Vagina (tissue), 2 donors: ENCODE measurements around the gene PANK3. TPM values are rescaled to one million over a fixed set of nuclear protein-coding genes. Genes with fewer than 3 reads are reported as not detected.

Experiments
- DNase-seq, 2 donors: peaks; one replicate each; pipeline ENCODE4 v3.0.0-alpha.2; 2017; ENCODE audit errors: extremely low spot score in 2 of 2
- H3K27ac ChIP-seq: fragments of 200-600 bp; sonication (generic); one replicate; pipeline ENCODE4 v1.5.1; 2019
- H3K27me3 ChIP-seq: fragments of 200-600 bp; sonication (generic); one replicate; pipeline ENCODE4 v1.5.1; 2019
- H3K36me3 ChIP-seq, 2 donors: fragments of 200-600 bp; sonication (generic); one replicate each; pipeline ENCODE4 v1.5.1; 2017 to 2019
- H3K4me1 ChIP-seq: fragments of 200-600 bp; sonication (generic); one replicate; pipeline ENCODE4 v1.5.1; 2019
- H3K4me3 ChIP-seq, 2 donors: fragments of 200-600 bp; sonication (generic); 1 replicate in 1 of 2; 2 replicates in 1 of 2; pipeline ENCODE4 v1.5.1; 2016 to 2019
- H3K9me3 ChIP-seq: fragments of 200-600 bp; sonication (generic); one replicate; pipeline ENCODE4 v1.5.1; 2019
- POLR2A ChIP-seq, 2 donors: fragments of 450-650 bp; IDR thresholded peaks; one replicate each; pipeline ENCODE4 v1.6.1; 2017; ENCODE audit warnings: antibody characterized with exemption in 2 of 2, mild to moderate bottlenecking in 2 of 2, moderate library complexity in 2 of 2
- POLR2AphosphoS5 ChIP-seq, 2 donors: sonication (generic); formaldehyde crosslinking; IDR thresholded peaks; one replicate each; pipeline ENCODE4 v1.9.0; 2017; ENCODE audit warnings: antibody characterized with exemption in 2 of 2, mild to moderate bottlenecking in 2 of 2, low read depth in 1 of 2; ENCODE audit not compliant: insufficient read depth in 1 of 2
- intact Hi-C: fragments of 100-400 bp; cut with DNase I; formaldehyde crosslinking; loops from one replicate; pipeline ENCODE4 v1.15.1; 2023
- total RNA-seq: library from RNA; depleted of rRNA; stranded (reverse); fragments of >200 nt; gene quantifications from one replicate; pipeline ENCODE4 v1.2.3, GENCODE V29; 2016
- TF ChIP-seq, protein P1 (sequence below), 3 experiments: fragments of 450-650 bp in 2 of 3; fragments of 200-600 bp in 1 of 3; sonication (generic) in 1 of 3; IDR thresholded peaks; one replicate each; pipeline ENCODE4 v1.5.1; 2017 to 2019; ENCODE audit warnings: antibody characterized with exemption in 3 of 3, mild to moderate bottlenecking in 2 of 3, moderate library complexity in 2 of 3

PANK3 gene
- total RNA-seq, 1 donor from 2014 or later, result 29.5 TPM

DNA sequence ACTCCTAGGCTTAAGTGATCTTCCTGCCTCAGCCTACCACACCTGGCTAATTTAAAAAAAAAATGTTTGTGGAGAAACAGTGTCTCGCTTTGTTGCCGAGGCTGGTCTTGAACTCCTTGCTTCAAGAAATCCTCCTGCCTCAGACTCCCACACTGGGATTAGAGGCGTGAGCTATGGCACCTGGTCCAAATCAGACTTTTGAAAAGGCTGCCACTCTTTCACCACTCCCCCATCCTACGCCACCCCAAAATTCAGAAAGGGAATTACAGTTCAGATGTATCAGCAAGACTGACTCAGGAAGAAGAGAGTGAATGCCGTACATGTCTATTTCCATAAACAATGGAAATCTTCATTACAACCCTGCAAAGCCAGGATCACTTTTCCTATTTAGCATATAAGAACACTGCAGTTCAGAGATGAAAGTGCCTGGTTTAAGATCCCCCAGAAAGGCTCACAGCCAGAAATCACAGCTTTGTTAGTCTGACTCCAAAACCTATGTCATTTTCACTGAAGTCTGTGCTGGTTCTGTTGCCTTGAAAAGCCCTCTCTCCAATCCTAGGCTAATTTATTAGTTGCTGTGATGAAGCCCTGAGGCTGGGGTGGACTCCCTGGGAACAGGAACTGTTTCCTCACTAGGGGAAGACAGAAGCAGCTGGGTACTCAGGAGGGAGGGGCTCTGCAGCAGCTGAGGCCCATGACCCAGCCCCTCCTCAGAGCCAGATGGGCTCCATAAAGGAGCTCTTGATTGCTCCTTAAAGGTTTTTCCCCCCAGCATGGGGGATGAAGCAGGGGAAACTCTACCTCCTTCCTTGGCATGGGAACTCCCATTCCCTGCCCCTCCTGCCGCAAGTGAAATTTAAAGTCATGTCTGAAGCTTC is 46.9 kb downstream of the PANK3 start:
- TF ChIP-seq, protein P1, sequence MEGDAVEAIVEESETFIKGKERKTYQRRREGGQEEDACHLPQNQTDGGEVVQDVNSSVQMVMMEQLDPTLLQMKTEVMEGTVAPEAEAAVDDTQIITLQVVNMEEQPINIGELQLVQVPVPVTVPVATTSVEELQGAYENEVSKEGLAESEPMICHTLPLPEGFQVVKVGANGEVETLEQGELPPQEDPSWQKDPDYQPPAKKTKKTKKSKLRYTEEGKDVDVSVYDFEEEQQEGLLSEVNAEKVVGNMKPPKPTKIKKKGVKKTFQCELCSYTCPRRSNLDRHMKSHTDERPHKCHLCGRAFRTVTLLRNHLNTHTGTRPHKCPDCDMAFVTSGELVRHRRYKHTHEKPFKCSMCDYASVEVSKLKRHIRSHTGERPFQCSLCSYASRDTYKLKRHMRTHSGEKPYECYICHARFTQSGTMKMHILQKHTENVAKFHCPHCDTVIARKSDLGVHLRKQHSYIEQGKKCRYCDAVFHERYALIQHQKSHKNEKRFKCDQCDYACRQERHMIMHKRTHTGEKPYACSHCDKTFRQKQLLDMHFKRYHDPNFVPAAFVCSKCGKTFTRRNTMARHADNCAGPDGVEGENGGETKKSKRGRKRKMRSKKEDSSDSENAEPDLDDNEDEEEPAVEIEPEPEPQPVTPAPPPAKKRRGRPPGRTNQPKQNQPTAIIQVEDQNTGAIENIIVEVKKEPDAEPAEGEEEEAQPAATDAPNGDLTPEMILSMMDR (IDR thresholded peaks at IDR 0.05), result no peak
- TF ChIP-seq POLR2A (IDR thresholded peaks at IDR 0.05) (no peak), POLR2AphosphoS5 (IDR thresholded peaks at IDR 0.05; ENCODE audit: insufficient read depth in 1 of 2, low read depth in 1 of 2) (no peak)
- intact Hi-C loops, result no loop called here
- H3K27ac ChIP-seq, result no peak overlapping the region
- no peaks in the 10 kb centered on the region for H3K27me3 ChIP-seq
- H3K36me3 ChIP-seq, result no peaks in the 10 kb centered on the region
- no peak overlapping the region for H3K4me3 ChIP-seq
- DNase-seq, result no peak
- peaks cover 11% of the 10 kb centered on the region for H3K4me1 ChIP-seq
- no peaks in the 10 kb centered on the region for H3K9me3 ChIP-seq

DNA sequence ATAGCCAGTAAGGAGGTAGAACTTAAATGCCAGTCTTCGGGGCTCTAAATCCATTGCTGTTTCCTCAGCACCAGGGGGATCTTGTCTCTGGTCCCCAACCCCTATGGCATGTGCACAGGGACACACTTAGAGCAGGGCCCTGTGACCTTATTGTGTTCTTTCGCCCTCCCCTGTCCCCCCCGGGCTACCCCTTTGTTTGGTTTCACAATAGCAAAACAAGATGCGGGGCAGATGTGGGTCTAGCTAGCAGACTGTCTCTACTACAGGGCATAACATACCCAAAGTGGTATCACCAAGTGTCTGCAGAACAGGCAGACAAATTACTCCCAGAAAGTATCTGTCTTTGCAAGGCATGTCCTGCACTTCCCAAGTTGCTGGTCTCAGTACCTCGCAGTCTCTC is 48.0 kb downstream of the PANK3 start:
- no peak overlapping the region for H3K4me3 ChIP-seq
- no peak for TF ChIP-seq POLR2AphosphoS5 (IDR thresholded peaks at IDR 0.05; ENCODE audit: insufficient read depth in 1 of 2, low read depth in 1 of 2)
- TF ChIP-seq POLR2A (IDR thresholded peaks at IDR 0.05), result no peak
- TF ChIP-seq, protein P1 (IDR thresholded peaks at IDR 0.05), result no peak
- H3K27ac ChIP-seq, result no peak overlapping the region
- DNase-seq, result no peak
- peaks cover 11% of the 10 kb centered on the region for H3K4me1 ChIP-seq
- H3K9me3 ChIP-seq, result no peaks in the 10 kb centered on the region
- intact Hi-C loops, result no loop called here
- H3K27me3 ChIP-seq, result no peaks in the 10 kb centered on the region
- H3K36me3 ChIP-seq, result no peaks in the 10 kb centered on the region

DNA sequence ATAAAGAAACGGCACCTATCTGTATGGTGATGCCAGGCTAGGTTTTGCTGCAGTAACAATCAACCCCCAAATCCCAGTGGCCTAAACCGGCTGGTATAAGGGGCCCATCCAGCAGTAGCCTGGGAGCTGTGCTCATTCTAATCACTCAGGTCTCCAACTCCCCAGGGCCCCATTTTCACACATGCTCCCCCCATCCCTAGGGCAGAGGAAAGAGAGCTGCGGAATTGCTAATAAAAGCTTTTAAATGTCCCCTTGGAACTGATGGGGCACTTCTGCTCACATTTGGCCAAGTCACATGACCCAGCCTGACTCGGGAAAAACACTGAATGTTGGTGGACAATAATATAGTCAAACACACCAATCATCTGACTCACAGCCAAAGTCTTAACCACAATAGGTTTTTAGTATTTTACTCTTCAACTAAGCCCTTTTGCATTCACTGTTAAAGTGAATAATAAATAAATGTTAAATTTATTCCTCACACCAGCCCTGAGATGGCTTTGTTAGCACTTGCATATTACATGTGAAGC is 48.5 kb downstream of the PANK3 start:
- no peak for TF ChIP-seq POLR2A (IDR thresholded peaks at IDR 0.05)
- TF ChIP-seq, protein P1 (IDR thresholded peaks at IDR 0.05), result no peak
- TF ChIP-seq POLR2AphosphoS5 (IDR thresholded peaks at IDR 0.05; ENCODE audit: insufficient read depth in 1 of 2, low read depth in 1 of 2), result no peak
- no peak overlapping the region for H3K4me3 ChIP-seq
- intact Hi-C loops, result no loop called here
- H3K27ac ChIP-seq, result no peak overlapping the region
- no peak for DNase-seq
- H3K36me3 ChIP-seq, result no peaks in the 10 kb centered on the region
- H3K9me3 ChIP-seq, result no peaks in the 10 kb centered on the region
- H3K27me3 ChIP-seq, result no peaks in the 10 kb centered on the region
- H3K4me1 ChIP-seq, result peaks cover 11% of the 10 kb centered on the region

DNA sequence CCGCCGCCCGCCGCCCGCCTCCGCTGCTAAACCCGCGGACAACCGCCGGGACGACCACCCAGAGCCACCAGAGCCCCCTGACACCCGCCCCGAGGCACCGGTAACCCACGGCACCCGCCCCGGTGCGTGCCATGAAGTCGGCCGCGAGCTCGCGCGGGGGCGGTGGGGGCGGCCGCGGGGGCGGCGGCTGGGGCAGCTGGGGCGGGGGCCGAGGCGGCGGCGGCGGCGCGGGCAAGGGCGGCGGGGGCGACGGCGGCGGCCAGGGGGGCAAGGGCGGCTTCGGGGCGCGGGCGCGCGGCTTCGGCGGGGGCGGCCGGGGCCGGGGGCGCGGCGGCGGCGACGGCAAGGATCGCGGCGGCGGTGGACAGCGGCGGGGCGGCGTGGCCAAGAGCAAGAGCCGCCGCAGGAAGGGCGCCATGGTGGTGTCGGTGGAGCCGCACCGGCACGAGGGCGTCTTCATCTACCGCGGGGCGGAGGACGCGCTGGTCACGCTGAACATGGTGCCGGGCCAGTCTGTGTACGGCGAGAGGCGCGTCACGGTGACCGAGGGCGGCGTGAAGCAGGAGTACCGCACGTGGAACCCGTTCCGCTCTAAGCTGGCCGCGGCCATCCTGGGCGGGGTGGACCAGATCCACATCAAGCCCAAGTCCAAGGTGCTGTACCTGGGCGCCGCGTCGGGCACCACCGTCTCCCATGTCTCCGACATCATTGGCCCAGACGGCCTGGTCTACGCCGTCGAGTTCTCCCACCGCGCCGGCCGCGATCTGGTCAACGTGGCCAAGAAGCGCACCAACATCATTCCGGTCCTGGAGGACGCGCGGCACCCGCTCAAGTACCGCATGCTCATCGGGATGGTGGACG is 49.6 kb downstream of the PANK3 start:
- intact Hi-C loops, result no loop called here
- no peaks in the 10 kb centered on the region for H3K27me3 ChIP-seq
- peak overlapping the region; percentile 44 to 50 for H3K4me3 ChIP-seq

More for the DNA sequence above, 49.6 kb downstream of the PANK3 start:
- Histone ChIP-seq H3K36me3 (no peaks in the 10 kb centered on the region), H3K4me1 (peaks cover 11% of the 10 kb centered on the region), H3K27ac (no peak overlapping the region), H3K9me3 (no peaks in the 10 kb centered on the region)
- no peak for DNase-seq
- TF ChIP-seq POLR2AphosphoS5 (IDR thresholded peaks at IDR 0.05; ENCODE audit: insufficient read depth in 1 of 2, low read depth in 1 of 2) (no peak), POLR2A (IDR thresholded peaks at IDR 0.05) (no peak)
- TF ChIP-seq, protein P1 (IDR thresholded peaks at IDR 0.05), result no peak
